ENCODE measurements around the gene SPINK13. TPM values are rescaled to one million over a fixed set of nuclear protein-coding genes. Genes with fewer than 3 reads are reported as not detected.

SPINK13 gene
- total RNA-seq: not detected in 2 replicates
- not detected in 2 replicates for polyA plus RNA-seq
- not detected in 2 replicates for polyA plus RNA-seq (2012)
- polyA minus RNA-seq (ENCODE audit: low replicate concordance): not detected in 2 replicates

- H3K4me3 ChIP-seq (replicated peaks in 1 of 4; ENCODE audit: control extremely low read depth in 1 of 4, insufficient read depth in 1 of 4, low read depth in 3 of 4, low read length in 4 of 4): no peak within 1 kb of the TSS
- H3K9ac ChIP-seq (ENCODE audit: insufficient read depth, low read length): no peak within 1 kb of the TSS
- no peaks in the 10 kb centered on the region for H3K9me3 ChIP-seq (ENCODE audit: control insufficient read depth, insufficient read depth, low read depth, low read length)
- TF ChIP-seq EZH2 (IDR thresholded peaks at IDR 0.05; ENCODE audit: low read length, missing control alignments) (no peak), CTCF (conservative IDR thresholded peaks at IDR 0.05 in 1 of 2, IDR thresholded peaks at IDR 0.05 in 1 of 2; ENCODE audit: low read depth in 1 of 2, low read length in 2 of 2) (no peak)
- no peaks in the 10 kb centered on the region for H3K79me2 ChIP-seq (ENCODE audit: control insufficient read depth, insufficient read depth, low read length)
- DNase-seq (ENCODE audit: low read depth in 2 of 2): peak; percentile 78 to 86
- no peaks in the 10 kb centered on the region for H3K27me3 ChIP-seq (ENCODE audit: control insufficient read depth, insufficient read depth, low read length)
- no peaks in the 10 kb centered on the region for H3K4me1 ChIP-seq (ENCODE audit: control insufficient read depth, extremely low read depth, insufficient read depth, low read length)
- no peak within 1 kb of the TSS for H3K4me2 ChIP-seq (ENCODE audit: extremely low read depth, insufficient read depth, low read length)
- H4K20me1 ChIP-seq (ENCODE audit: control insufficient read depth, extremely low read depth, insufficient read depth, low read length): no peaks in the 10 kb centered on the region
- H3K27ac ChIP-seq (ENCODE audit: insufficient read depth, low read length): no peak within 1 kb of the TSS
- H3K36me3 ChIP-seq (ENCODE audit: control insufficient read depth, insufficient read depth, low read length): no peaks in the 10 kb centered on the region
- no peak within 1 kb of the TSS for H2AFZ ChIP-seq (ENCODE audit: low read length)
These were observed at the start of gene SPINK13 for GRCh38 chr5:148268566-148268965. Gene SPINK13, plus strand, starts transcription at chr5:148268794. Its CDS starts 1,279 bp downstream, at chr5:148270073.

GRCh38 chr5:148221508-148221907, 47.1 kb upstream of the SPINK13 start:
- TF ChIP-seq EZH2 (IDR thresholded peaks at IDR 0.05; ENCODE audit: low read length, missing control alignments) (no peak), CTCF (conservative IDR thresholded peaks at IDR 0.05 in 1 of 2, IDR thresholded peaks at IDR 0.05 in 1 of 2; ENCODE audit: low read depth in 1 of 2, low read length in 2 of 2) (no peak)
- no peaks in the 10 kb centered on the region for H4K20me1 ChIP-seq (ENCODE audit: control insufficient read depth, extremely low read depth, insufficient read depth, low read length)
- H3K9ac ChIP-seq (ENCODE audit: insufficient read depth, low read length): no peak overlapping the region
- no peak for DNase-seq (ENCODE audit: low read depth in 2 of 2)
- no peaks in the 10 kb centered on the region for H3K27me3 ChIP-seq (ENCODE audit: control insufficient read depth, insufficient read depth, low read length)
- H3K4me2 ChIP-seq (ENCODE audit: extremely low read depth, insufficient read depth, low read length): no peak overlapping the region
- H3K79me2 ChIP-seq (ENCODE audit: control insufficient read depth, insufficient read depth, low read length): no peaks in the 10 kb centered on the region
- no peak overlapping the region for H3K27ac ChIP-seq (ENCODE audit: insufficient read depth, low read length)
- H3K4me1 ChIP-seq (ENCODE audit: control insufficient read depth, extremely low read depth, insufficient read depth, low read length): no peaks in the 10 kb centered on the region
- H3K9me3 ChIP-seq (ENCODE audit: control insufficient read depth, insufficient read depth, low read depth, low read length): no peaks in the 10 kb centered on the region
- no peak overlapping the region for H3K4me3 ChIP-seq (replicated peaks in 1 of 4; ENCODE audit: control extremely low read depth in 1 of 4, insufficient read depth in 1 of 4, low read depth in 3 of 4, low read length in 4 of 4)
- H3K36me3 ChIP-seq (ENCODE audit: control insufficient read depth, insufficient read depth, low read length): no peaks in the 10 kb centered on the region
- no peak overlapping the region for H2AFZ ChIP-seq (ENCODE audit: low read length)

GRCh38 chr5:148224117-148224742, 44.4 kb upstream of the SPINK13 start:
- no peak for DNase-seq (ENCODE audit: low read depth in 2 of 2)
- H2AFZ ChIP-seq (ENCODE audit: low read length): no peak overlapping the region
- no peak overlapping the region for H3K4me3 ChIP-seq (replicated peaks in 1 of 4; ENCODE audit: control extremely low read depth in 1 of 4, insufficient read depth in 1 of 4, low read depth in 3 of 4, low read length in 4 of 4)
- no peak overlapping the region for H3K27ac ChIP-seq (ENCODE audit: insufficient read depth, low read length)
- H3K9me3 ChIP-seq (ENCODE audit: control insufficient read depth, insufficient read depth, low read depth, low read length): no peaks in the 10 kb centered on the region
- H3K79me2 ChIP-seq (ENCODE audit: control insufficient read depth, insufficient read depth, low read length): no peaks in the 10 kb centered on the region
- no peak for TF ChIP-seq CTCF (conservative IDR thresholded peaks at IDR 0.05 in 1 of 2, IDR thresholded peaks at IDR 0.05 in 1 of 2; ENCODE audit: low read depth in 1 of 2, low read length in 2 of 2)
- H3K4me2 ChIP-seq (ENCODE audit: extremely low read depth, insufficient read depth, low read length): no peak overlapping the region
- H3K9ac ChIP-seq (ENCODE audit: insufficient read depth, low read length): no peak overlapping the region
- no peaks in the 10 kb centered on the region for H3K36me3 ChIP-seq (ENCODE audit: control insufficient read depth, insufficient read depth, low read length)
- H3K4me1 ChIP-seq (ENCODE audit: control insufficient read depth, extremely low read depth, insufficient read depth, low read length): no peaks in the 10 kb centered on the region
- no peaks in the 10 kb centered on the region for H4K20me1 ChIP-seq (ENCODE audit: control insufficient read depth, extremely low read depth, insufficient read depth, low read length)
- no peaks in the 10 kb centered on the region for H3K27me3 ChIP-seq (ENCODE audit: control insufficient read depth, insufficient read depth, low read length)
